GM19438 (cell line): Measurements from ENCODE around the gene TALDO1.
"Not testable (repeated sequence)": the region's sequence is repeated elsewhere in the genome, so short reads cannot be mapped to it uniquely, and the experiment has no call there.

Source experiments
- ATAC-seq: cut with Tn5 transposase; IDR thresholded peaks from one replicate; pipeline ENCODE4 v1.9.1; 2021; ENCODE audit warnings: low read depth; ENCODE audit not compliant: unreplicated experiment

TALDO1 gene

GRCh38 chr11:733072-733471 is 14.2 kb upstream of the TALDO1 start:
- ATAC-seq: no peak

GRCh38 chr11:734541-734940 is 12.7 kb upstream of the TALDO1 start:
- not testable (repeated sequence) for ATAC-seq

DNA sequence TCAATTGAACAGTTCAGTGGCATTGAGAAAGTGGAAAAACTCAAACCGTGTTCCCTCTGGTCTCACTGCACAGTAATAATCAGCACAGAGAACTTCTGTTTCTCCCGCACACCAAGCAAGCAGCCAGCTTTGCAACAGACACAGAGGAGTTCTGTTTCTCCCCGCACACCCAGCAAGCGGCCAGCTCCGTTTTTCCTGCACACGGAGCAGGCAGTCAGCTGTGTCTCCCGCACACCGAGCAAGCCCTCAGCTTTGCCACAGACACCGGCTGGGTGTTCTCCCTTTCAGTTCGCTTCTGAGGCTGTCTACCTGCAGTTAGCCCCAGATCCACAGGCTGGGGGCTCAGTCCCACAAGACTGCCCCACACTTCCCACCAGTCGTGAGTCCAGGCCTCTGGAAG is 9.9 kb upstream of the TALDO1 start:
- ATAC-seq: no peak

DNA sequence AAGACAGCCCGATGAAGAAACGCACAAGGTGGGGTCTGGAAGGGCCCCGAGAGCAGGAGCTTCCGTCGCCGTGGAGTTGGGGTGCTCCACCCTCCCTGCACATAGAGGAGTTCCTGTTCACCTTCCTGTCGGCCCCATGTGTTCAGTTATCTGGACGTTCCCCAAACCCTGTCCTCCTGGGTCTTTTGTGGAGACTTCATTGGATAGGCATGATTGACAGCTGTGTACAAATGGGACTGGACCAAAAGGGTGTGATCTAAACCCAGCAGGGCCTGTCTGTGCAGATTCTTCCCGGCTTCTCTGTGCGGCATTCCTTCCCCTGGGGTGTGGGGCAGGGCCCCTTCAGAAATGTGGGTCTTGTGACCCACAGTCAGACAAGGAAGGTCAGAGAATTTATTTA is 9.4 kb upstream of the TALDO1 start:
- ATAC-seq: not testable (repeated sequence)

- no peak for ATAC-seq
Measured at GRCh38 chr11:742156-742546, 5.1 kb upstream of the TALDO1 start.

GRCh38 chr11:742571-743201 is 4.6 kb upstream of the TALDO1 start:
- no peak for ATAC-seq

GRCh38 chr11:745428-745827 is 1.8 kb upstream of the TALDO1 start:
- ATAC-seq: no peak

DNA sequence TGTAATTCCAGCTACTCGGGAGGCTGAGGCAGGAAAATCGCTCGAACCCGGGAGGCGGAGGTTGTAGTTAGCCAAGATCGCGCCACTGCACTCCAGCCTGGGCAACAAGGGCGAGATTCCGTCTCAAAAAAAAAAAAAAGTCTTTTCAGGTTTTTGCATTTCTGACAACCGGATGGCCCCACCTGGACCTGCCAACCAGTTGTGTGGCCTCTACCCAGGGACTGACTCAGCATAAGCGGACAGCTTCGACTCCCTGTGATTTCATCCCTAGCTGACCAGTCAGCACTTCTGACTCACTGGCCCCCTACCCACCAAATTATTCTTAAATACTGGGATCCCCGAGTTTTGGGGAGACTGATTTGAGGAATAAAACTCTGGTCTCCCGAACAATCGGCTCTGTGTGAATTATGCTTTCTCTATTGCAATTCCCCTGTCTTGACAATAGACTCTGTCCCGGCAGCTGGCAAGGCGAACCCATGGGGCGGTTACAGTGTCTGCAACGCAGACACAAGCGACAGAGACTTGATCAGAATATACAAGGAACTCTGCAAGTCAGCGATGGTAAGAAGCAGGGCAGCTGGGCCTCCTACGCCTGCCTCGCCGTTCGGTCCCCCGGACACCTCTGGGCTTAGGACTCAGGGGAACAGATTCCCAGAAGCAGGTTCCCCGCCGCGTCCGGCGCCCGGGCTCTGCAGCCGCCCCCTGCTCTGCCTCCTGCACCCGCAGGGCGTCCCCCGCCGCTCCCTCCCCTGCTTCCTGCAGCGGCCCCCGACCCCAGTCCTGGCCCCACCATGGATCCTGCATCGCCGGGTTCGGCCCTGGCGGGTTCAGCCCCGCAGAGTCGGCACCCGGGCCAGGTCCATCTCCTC is 741 bp upstream of the TALDO1 start:
- ATAC-seq: no peak

- ATAC-seq: peak; percentile 21
Measured at GRCh38 chr11:748007-748359, 719 bp downstream of the TALDO1 start.

DNA sequence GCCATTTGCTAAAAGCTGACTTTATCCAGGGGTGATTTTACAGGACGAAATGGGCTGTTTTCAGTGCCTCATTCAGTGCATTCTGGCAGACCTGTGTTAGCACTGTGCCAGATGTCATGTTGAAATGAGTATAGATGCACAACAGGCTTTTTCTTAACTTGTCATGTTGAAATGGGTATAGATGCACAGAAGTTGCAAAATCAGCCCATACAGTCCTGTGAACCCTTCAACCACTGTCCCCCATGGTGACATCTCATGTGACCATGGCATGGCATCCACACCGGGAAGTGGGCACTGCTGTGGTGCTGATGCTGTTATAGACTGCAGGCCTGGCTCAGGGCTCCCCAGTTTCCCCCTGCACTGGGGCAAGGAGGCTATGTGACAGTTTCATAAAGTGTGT is 2.5 kb downstream of the TALDO1 start:
- ATAC-seq: no peak

GRCh38 chr11:760236-760635 is 13.0 kb downstream of the TALDO1 start:
- no peak for ATAC-seq

GRCh38 chr11:761526-762108 is 14.4 kb downstream of the TALDO1 start:
- no peak for ATAC-seq

DNA sequence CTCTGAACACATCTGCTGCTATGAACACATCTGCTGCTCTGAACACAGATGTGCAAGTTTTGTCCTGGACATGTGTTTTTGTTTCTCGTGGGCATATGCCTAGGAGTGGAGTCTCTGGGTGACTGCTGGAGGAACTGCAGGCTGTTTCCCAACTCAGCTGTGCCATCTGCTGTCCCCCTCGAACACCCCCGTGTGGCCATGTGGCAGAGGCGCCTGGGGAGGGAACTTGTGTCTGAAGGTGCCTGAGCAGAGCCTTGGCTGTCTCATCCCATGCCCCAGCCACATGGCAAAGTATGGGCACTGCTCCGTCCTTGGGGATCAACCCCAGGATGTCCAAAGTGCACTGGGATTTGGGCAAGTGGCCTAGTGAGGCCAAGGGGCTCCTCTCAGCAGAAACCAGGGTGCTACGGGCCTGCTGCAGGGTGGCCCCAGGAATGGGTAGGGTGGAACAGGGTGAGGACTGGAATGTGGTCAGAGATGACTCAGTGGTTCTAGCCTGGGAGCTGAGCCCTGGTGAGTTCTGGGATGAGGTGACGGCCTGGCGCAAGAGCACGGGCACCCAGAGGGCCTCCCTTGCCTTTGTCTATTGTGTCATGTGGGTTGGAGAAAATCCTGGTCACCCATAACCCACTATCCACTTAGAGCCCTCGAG is 15.3 kb downstream of the TALDO1 start:
- no peak for ATAC-seq

GRCh38 chr11:763073-763463 is 15.8 kb downstream of the TALDO1 start:
- no peak for ATAC-seq

GRCh38 chr11:763549-764321 is 16.5 kb downstream of the TALDO1 start:
- no peak for ATAC-seq

DNA sequence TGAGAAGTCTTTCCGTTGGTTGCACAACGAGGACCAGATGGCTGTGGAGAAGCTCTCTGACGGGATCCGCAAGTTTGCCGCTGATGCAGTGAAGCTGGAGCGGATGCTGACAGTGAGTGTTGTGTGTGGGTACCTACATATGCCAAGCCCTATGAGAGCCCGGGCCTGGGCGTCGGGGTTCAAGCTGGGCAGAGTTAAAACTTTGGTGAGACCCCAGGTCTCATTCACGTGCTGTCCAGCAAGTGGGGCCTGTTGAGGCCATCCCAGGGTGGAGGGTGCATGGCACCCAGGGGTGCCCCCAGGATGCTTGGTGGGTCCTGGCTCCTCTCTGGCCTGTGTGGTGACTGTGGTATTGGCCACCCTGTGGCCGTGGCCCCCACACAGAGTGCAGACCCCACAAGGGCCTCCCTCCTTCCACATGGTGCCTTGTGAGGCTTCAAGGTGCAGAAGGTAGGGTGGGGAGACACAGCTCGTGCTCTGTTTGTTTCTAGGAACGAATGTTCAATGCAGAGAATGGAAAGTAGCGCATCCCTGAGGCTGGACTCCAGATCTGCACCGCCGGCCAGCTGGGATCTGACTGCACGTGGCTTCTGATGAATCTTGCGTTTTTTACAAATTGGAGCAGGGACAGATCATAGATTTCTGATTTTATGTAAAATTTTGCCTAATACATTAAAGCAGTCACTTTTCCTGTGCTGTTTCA is 17.2 kb downstream of the TALDO1 start:
- no peak for ATAC-seq

DNA sequence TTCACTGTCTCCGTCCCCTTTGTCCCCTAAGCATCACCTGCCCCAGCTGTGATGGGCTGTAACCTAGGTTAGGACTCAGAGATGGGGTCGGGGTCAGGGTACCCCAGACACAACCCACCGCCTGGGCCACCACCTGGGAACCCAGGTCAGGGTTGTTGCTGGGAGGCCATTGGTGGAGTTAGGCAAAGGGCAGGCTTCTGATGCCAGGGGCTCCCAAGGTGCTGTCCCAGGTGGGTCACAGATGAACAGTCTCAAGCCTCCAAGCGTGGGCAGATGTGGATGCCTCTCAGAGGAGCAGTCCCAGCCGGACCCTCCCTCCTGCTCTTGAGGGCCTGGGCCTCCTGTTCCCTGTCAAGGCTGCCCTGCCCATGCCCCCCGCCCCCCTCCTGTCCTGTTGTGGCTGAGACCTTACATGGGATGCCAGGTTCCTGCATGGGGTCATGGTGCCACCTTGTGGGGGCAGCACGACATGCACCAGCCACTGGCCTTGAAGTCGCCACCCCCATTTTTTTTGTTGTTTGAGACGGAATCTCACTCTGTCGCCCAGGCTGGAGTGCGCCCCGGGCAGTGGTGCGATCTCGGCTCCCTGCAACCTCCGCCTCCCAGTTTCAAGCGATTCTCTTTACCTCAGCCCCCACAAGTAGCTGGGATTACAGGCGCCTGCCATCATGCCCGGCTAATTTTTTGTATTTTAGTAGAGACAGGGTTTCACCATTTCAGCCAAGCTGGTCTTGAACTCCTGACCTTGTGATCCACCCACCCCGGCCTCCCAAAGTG is 17.9 kb downstream of the TALDO1 start:
- no peak for ATAC-seq

DNA sequence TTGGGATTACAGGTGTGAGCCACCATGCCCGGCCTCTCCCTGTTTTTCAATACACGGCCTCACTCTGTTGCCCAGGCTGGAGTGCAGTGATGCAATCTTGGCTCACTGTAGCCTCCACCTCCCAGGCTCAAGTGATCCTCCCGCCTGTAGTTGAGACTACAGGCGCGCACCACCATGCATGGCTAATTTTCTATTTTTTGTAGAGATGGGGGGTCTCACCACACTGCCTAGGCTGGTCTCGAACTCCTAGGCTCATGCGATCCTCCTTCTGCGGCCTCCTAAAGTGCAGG is 18.5 kb downstream of the TALDO1 start:
- ATAC-seq: no peak

GRCh38 chr11:766106-766935 is 19.1 kb downstream of the TALDO1 start:
- ATAC-seq: no peak
